ENCODE data around the gene MAMSTR.

The MAMSTR gene

DNA sequence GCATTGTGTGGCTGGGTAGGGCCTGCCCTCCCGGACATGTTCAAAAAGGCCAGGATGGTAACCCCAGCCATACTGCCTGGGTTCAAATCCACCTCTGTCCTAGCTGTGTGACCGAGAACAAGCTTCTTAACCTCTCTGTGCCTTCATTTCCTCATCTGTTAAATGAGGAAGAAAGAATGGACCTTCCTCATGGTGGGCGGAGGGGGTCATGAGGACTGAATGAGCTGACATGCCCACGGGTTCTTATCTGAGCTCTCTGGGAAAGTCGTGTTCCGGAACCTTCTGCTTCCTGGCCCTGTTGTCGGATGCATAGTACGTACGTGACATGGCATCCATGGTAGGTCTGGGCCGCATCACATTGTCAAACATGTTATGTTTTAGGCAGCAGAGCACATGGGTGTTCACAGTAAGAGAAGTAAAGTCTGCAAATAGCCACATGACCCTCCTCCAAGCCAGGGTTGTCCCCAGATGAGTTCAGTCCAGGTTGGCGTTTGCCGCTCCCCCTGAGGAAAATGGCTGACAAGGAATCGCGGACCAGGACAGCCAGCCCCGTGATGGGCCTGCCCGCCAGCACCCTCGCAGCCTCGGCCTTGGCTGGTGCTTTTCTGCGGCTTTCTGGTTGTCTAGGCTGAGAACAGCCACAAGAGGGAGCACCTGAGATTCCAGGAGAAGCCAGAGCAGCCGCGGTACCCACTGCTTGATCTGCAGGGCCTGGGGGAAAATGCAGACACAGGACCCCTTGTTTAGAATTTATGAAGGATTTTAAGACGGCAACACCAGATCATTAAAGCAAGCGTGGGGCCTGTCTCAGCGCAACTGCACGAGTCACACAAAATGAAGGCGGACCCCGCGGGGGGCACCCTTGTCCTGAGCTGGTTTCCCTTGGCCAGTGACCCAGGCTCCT is 44.4 kb downstream of the MAMSTR start:
- H3K4me1 Mint-ChIP-seq = peaks cover 6% of the 10 kb centered on the region
- no peak overlapping the region for H3K4me3 Mint-ChIP-seq
- H3K36me3 Mint-ChIP-seq = no peaks in the 10 kb centered on the region
- no peak overlapping the region for H3K27ac Mint-ChIP-seq
- no peaks in the 10 kb centered on the region for H3K9me3 Mint-ChIP-seq
- peaks cover 27% of the 10 kb centered on the region for H3K27me3 Mint-ChIP-seq
- CTCF ChIA-PET = interaction anchor here (0.8 to 4.3 kb wide), 12 partner anchors 9 to 295 kb away, joined by 3 to 31 read pairs (median 4); partner anchors contain the start of gene CA11
- DNase-seq = peak; percentile 86

DNA sequence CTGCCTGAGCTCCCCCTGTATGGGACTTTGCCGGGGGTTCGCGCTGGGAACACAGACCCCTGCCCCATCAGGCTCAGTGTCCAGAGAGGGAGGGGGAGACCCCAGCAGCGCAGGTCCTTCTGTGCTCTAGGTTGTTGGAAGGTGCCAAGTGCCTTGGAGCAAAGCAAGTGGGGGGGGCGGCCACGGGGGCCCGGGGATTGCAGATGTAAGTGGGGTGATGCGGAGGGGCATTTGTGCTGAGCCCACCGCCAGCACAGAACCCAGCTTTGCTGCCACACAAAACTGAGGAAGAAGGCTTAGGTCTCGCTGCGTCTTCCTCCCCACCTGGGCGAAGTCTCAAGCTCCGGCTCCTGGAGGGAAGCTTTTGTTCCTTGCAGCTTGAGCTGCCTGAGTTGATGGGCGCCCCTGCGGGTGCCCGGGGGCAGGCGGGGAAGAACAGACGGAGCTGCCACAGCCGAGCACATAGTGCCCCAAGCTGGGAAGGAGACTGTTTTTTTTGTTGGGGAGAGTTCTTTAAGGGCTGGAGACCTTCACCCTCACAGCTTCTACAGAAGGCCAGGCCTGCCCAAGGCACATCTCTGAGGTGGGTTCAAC is 45.2 kb downstream of the MAMSTR start:
- H3K9me3 Mint-ChIP-seq = peaks cover 6% of the 10 kb centered on the region
- no peak overlapping the region for H3K27ac Mint-ChIP-seq
- CTCF ChIA-PET = interaction anchor here (0.8 to 4.3 kb wide), 7 partner anchors 8 to 65 kb away, joined by 4 to 31 read pairs (median 5); partner anchors contain the start of gene CA11
- peaks cover 6% of the 10 kb centered on the region for H3K4me1 Mint-ChIP-seq
- DNase-seq = no peak
- peaks cover 27% of the 10 kb centered on the region for H3K27me3 Mint-ChIP-seq
- H3K4me3 Mint-ChIP-seq = no peak overlapping the region
- H3K36me3 Mint-ChIP-seq = no peaks in the 10 kb centered on the region

DNA sequence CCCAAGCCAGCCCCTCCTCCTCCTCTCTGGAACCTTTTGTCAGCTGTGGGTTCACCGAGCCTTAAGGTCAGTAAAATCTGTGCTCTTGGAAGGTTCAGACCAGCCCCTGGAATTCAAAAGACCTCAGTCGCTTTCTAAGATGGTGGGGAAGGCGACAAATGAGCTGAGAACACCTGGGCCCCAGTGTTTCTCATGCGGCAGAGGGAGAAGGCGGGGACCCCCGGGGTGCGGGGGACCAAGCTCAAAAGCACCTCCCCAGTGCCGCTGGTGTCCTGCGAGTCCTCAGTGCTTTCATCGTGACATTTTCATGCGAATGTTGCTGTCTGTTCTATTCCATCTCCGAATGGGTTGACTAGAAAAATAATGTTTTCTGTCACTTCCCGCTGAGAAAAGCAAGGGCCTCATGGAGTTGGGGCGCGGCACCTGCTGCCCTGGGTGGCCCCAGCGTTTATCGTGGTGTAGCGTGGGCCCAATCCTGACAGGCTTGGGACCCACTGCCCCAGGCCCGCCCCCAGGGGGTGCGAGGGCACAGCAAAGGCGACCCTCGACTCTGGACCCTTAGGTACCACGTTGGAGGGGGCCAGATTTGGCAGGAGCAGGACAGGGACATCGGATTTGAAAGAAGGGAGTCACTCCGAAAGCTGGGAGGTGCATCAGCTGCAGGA is 46.0 kb downstream of the MAMSTR start:
- H3K27ac Mint-ChIP-seq = no peak overlapping the region
- H3K4me1 Mint-ChIP-seq = peaks cover 6% of the 10 kb centered on the region
- H3K4me3 Mint-ChIP-seq = no peak overlapping the region
- peaks cover 6% of the 10 kb centered on the region for H3K9me3 Mint-ChIP-seq
- H3K27me3 Mint-ChIP-seq = peaks cover 27% of the 10 kb centered on the region
- DNase-seq = no peak
- no peaks in the 10 kb centered on the region for H3K36me3 Mint-ChIP-seq
- CTCF ChIA-PET = interaction anchor here (0.5 to 4.3 kb wide), 4 partner anchors 25 to 112 kb away, joined by 3 to 31 read pairs (median 9); partner anchors contain the start of gene CA11

DNA sequence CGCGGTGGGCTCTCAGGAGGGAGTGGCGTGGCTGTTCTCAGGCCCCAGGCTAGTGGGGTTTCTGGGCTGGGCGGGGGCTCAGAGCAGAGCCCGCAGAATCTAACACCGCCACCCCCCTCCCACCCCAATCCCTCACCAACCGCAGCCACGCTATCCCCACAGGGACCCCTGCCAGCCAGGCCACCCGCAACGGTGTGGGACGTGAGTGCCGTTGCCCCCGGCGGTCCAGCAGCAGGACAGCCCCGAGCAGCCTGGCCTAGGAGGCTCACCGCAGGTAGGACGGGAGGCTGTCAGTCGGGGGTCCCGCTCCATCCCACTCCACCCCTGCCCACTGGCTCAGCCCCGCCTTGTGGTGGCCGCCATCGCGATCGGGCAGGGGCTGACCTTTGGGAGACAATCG is 46.5 kb downstream of the MAMSTR start, which contains the start of gene NTN5:
NTN5 (minus strand) TSS at position 24 of the 400 bp plus-strand sequence. CDS start 2,031 bp downstream, outside the sequence.
- H3K36me3 Mint-ChIP-seq = no peaks in the 10 kb centered on the region
- H3K4me1 Mint-ChIP-seq = peaks cover 6% of the 10 kb centered on the region
- H3K27me3 Mint-ChIP-seq = peaks cover 27% of the 10 kb centered on the region
- CTCF ChIA-PET = interaction anchor here (0.5 to 4.3 kb wide), 2 partner anchors 27 to 112 kb away, joined by 3 to 31 read pairs; partner anchors contain the start of gene CA11
- H3K4me3 Mint-ChIP-seq = no peak within 1 kb of the TSS
- no peak within 1 kb of the TSS for H3K27ac Mint-ChIP-seq
- peaks cover 6% of the 10 kb centered on the region for H3K9me3 Mint-ChIP-seq
- no peak for DNase-seq

DNA sequence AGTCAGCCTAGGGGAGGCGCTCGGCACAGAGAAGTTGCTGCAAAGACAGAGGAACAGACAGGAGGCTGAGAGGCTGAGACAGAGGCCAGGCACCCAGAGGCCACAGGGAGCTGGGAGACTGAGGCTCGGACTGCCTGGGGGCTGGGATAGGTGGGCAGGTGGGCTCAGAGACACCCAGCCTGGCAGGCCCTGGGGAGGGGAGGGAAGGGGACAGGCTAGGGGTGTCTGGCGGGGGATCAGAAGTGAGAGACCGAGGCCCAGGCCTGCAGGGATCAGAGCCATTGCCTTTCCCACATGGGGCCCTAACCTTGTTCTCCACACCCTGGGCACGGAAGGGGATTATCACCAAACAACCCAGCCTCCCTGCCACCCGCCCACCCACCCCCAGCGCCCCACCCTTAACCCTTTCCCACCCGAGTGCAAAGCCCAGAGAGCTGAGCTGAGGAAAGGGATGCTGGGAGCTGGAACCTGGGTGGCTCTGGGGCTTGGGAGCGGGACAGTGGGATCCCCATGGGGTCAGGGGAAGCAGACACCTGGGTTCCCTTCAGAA is 48.0 kb downstream of the MAMSTR start:
- Mint-ChIP-seq H3K27ac (no peak overlapping the region), H3K4me3 (no peak overlapping the region), H3K27me3 (peaks cover 24% of the 10 kb centered on the region), H3K36me3 (no peaks in the 10 kb centered on the region), H3K4me1 (peaks cover 6% of the 10 kb centered on the region), H3K9me3 (peaks cover 6% of the 10 kb centered on the region)
- CTCF ChIA-PET = interaction anchor here (1.0 kb wide), 1 partner anchor 12 kb away, joined by 3 read pairs; no protein-coding TSS in a partner anchor
- DNase-seq = no peak

DNA sequence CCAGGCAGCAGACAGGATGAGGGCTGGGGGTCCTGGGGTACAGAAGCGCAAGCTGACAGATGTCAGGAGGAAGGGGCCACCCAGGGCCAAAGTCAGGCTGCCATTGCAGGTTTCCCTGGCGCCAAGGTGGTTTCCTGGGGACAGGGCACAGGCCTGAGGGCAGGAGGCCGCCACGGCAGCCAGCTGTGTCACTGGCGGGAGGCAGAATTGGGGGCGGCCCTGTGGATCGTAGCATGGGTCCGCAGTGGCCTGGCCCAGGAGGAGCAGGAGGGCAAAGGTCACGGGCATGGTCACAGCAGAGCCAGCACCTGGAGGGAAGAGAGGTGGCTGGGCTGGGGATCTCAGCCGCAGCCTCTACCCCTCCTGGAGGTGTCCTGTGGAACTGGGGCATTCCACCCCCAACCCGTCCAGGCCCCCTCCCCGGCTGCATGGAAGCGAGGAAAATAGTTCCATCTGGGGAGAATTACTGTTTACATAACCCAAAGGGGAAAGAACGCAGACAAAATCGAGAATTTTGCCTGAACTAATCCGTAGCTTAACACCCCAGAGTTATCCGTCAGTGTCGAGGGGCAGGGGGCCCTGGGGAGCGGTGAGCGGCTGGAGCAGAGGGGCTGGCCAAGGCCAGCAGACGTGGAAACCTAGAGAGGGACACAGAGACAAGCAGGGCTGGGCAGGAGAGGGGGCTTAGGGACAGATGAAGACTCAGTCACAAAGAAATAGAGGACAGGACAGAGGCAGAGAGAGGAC is 48.7 kb downstream of the MAMSTR start:
- Mint-ChIP-seq H3K4me1 (peaks cover 6% of the 10 kb centered on the region), H3K27ac (no peak overlapping the region), H3K36me3 (no peaks in the 10 kb centered on the region), H3K27me3 (peaks cover 18% of the 10 kb centered on the region), H3K4me3 (no peak overlapping the region), H3K9me3 (peaks cover 6% of the 10 kb centered on the region)
- CTCF ChIA-PET = interaction anchor here (1.0 kb wide), 1 partner anchor 13 kb away, joined by 3 read pairs; no protein-coding TSS in a partner anchor
- DNase-seq = no peak

DNA sequence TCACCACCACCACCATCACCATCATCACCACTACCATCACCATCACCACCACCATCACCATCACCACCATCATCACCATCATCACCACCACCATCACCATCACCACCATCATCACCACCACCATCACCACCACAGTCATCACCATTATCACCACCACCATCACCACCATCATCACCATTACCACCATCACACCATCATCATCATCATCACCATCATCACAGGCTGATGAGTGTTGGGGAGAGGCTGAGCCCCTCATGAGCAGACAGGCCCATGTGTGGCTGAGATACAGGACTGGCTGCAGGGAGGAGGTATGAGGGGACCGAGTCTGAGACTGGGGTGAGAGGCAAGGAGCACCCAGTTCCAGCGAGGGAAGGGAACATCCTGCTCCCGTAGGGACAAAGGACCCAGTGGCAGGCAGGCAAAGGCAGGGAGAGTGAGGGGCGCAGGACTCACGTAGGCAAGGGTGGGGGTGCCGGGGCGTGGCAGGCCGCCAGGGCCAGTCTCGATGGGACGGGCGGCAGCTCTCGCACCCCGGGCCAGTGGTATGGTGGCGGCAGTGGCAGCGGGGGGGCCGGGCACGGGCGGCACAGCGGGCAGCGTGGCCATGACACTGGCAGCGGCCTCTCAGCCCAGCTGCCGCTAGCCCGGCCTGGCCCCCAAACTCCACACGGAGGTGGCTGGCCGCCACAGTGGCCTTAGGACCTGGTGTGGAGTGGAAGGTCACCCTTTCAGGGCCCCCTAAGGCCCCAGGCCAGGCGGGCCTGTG is 49.4 kb downstream of the MAMSTR start:
- Mint-ChIP-seq H3K27ac (no peak overlapping the region), H3K9me3 (peaks cover 6% of the 10 kb centered on the region)

DNA sequence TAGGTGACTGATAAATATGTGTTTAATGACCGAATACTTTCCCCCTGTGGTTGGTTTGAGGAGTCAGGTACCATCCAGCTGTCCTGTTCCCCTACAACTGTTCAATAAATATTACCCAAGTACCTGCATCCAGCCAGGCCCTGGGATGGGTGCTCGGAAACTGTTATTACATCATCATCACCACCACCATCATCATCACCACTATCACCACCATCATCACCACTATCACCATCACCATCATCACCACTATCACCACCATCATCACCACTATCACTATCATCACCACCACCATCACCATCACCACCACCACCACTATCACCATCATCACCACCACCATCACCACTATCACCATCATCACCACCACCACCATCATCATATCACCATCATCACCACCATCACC is 50.8 kb downstream of the MAMSTR start:
- Mint-ChIP-seq H3K9me3 (peaks cover 6% of the 10 kb centered on the region), H3K4me1 (no peaks in the 10 kb centered on the region), H3K4me3 (no peak overlapping the region), H3K36me3 (no peaks in the 10 kb centered on the region), H3K27ac (no peak overlapping the region), H3K27me3 (peaks cover 9% of the 10 kb centered on the region)
- CTCF ChIA-PET = no interaction called here
- no peak for DNase-seq

More for the DNA sequence above, 49.4 kb downstream of the MAMSTR start:
- peaks cover 1% of the 10 kb centered on the region for H3K4me1 Mint-ChIP-seq
- no peak for DNase-seq
- no peak overlapping the region for H3K4me3 Mint-ChIP-seq
- no peaks in the 10 kb centered on the region for H3K36me3 Mint-ChIP-seq
- H3K27me3 Mint-ChIP-seq = peaks cover 12% of the 10 kb centered on the region
- CTCF ChIA-PET = no interaction called here

DNA sequence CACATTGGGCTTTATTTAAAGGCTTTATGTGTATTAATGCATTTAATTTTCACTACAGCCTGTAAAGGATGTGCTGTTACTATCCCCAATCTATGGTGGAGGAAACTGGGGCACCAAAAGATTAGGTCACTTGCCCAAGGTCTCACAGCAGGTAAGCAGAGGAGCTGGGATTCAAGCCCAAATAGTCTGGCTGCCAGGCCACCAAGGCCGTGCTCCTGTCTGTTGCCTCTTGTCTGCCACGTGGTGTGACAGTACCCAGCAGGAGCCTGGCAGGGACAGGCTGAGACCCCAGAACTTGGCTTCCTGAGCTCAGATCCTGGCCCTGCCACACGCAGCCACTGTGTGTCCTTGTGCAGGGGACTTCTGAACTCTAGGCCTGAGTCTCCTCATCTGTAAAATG is 51.2 kb downstream of the MAMSTR start:
- Mint-ChIP-seq H3K4me3 (no peak overlapping the region), H3K9me3 (peaks cover 6% of the 10 kb centered on the region), H3K27ac (no peak overlapping the region), H3K4me1 (no peaks in the 10 kb centered on the region), H3K36me3 (no peaks in the 10 kb centered on the region), H3K27me3 (peaks cover 9% of the 10 kb centered on the region)
- CTCF ChIA-PET = no interaction called here
- DNase-seq = no peak

DNA sequence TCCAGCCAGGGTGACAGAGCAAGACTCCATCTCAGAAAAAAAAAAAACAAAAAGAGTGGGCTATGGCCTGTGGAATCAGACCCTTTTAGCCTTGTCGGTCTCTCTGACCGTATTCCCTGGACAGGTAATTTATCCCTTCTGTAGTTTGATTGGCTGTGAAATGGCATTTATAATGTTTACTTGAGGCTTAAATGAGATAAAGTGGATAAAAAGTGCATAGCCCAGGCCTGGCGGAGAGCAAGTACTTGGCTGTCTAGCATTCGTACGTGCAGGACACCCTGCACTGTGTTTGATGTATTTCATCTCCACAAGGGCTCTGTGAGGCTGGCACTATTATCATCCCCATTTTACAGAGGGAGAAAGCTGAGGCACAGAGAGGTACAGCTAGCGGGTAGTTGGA is 53.7 kb downstream of the MAMSTR start:
- H3K4me3 Mint-ChIP-seq = no peak overlapping the region
- peaks cover 6% of the 10 kb centered on the region for H3K9me3 Mint-ChIP-seq
- peaks cover 4% of the 10 kb centered on the region for H3K27me3 Mint-ChIP-seq
- CTCF ChIA-PET = interaction anchor here (1.8 kb wide), 2 partner anchors 9 to 10 kb away, joined by 4 to 5 read pairs; no protein-coding TSS in a partner anchor
- H3K27ac Mint-ChIP-seq = no peak overlapping the region
- DNase-seq = no peak
- no peaks in the 10 kb centered on the region for H3K36me3 Mint-ChIP-seq
- peaks cover 8% of the 10 kb centered on the region for H3K4me1 Mint-ChIP-seq

DNA sequence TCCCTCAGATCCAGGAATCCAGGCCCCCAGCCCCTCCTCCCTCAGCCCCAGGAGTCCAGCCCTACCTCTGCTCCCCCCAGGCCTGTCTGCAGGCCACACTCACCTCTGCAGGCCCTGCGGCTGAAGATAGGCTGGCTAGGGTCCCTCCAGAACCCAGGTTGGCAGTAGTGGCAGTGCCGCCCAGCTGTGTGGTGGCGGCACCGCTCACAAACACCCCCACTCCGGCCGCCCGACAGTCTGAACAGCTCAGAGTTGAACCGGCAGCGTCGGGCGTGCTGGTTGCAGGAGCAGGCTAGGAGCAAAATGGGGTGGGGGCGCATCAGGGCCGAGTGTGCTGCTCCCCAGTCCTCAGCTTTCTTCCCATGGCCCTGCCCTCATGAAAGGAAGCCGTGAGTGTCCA is 55.0 kb downstream of the MAMSTR start:
- H3K4me3 Mint-ChIP-seq = no peak overlapping the region
- peaks cover 4% of the 10 kb centered on the region for H3K27me3 Mint-ChIP-seq
- H3K27ac Mint-ChIP-seq = no peak overlapping the region
- H3K4me1 Mint-ChIP-seq = peaks cover 10% of the 10 kb centered on the region
- H3K36me3 Mint-ChIP-seq = no peaks in the 10 kb centered on the region
- CTCF ChIA-PET = no interaction called here
- peaks cover under 1% of the 10 kb centered on the region for H3K9me3 Mint-ChIP-seq
- no peak for DNase-seq

DNA sequence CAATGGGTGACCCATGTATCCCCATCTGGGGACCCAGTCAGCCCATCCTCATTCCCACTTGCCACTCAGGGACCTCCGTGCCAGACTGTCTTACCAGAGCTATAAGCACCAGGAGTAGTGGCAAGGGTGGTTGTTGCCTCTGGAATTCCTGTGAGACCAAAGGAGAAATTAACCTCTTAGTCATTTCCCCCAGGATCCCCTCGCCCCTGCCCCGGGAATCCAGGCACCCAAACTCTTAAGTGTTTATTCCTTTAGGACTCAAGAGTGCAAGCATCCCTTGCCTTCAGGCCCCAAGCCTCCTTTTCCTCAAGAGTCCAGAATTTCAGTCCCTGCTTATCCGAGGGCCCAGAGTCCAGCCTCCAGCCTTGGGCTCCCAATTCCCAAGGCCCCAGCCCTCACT is 55.9 kb downstream of the MAMSTR start:
- Mint-ChIP-seq H3K4me1 (peaks cover 13% of the 10 kb centered on the region), H3K36me3 (no peaks in the 10 kb centered on the region), H3K4me3 (no peak overlapping the region), H3K27me3 (peaks cover 9% of the 10 kb centered on the region), H3K27ac (no peak overlapping the region), H3K9me3 (no peaks in the 10 kb centered on the region)
- no peak for DNase-seq
- CTCF ChIA-PET = no interaction called here

Data from activated naive CD4-positive, alpha-beta T cell treated with anti-CD3 and anti-CD28 coated beads, Interleukin-2, amount 10 ng/mL, durations not matched to agents 7 days and 5 days (primary cell).